IMR-90 (cell line): ENCODE results near the gene ZNF396. TPM values are rescaled to one million over a fixed set of nuclear protein-coding genes. Genes with fewer than 3 reads are reported as not detected.

ENCODE experiments used
- ATAC-seq: fragments of 200-7000 bp; cut with Tn5 transposase; 2 replicates; pipeline ENCODE4 v1.9.1; 2020; ENCODE audit warnings: low read depth, mild to moderate bottlenecking, moderate library complexity
- BruUV-seq: library from RNA; stranded (reverse); fragments of 400-500 nt; replicated peaks from 2 replicates; lab custom pipeline; 2021; lab: Mats Ljungman, UMichigan
- CTCF ChIA-PET: fragments of 300-600 bp; formaldehyde crosslinking; extraction: SDS; loops from one replicate; lab custom pipeline; 2021; ENCODE audit warnings: antibody characterized with exemption; lab: Yijun Ruan, JAX
- POLR2A ChIA-PET: fragments of 300-600 bp; sonication (Branson Sonifier 250); formaldehyde crosslinking; loops from one replicate; lab custom pipeline; 2022; ENCODE audit warnings: antibody characterized with exemption; ENCODE audit not compliant: unreplicated experiment; lab: Charles Lee
- DNase-seq: peaks from one replicate; pipeline ENCODE4 v3.0.0; 2013
- H2AFZ ChIP-seq: replicated peaks from 2 replicates; pipeline ENCODE3; 2013; ENCODE audit warnings: low read length, mild to moderate bottlenecking; ENCODE audit not compliant: poor library complexity
- H2AK5ac ChIP-seq: 2 replicates; pipeline ENCODE4 v1.6.1; 2013; ENCODE audit warnings: low read depth, low read length, inconsistent platforms
- H2AK9ac ChIP-seq: replicated peaks from 2 replicates; pipeline ENCODE3; 2013; ENCODE audit warnings: mild to moderate bottlenecking, low read depth, low read length, moderate library complexity; ENCODE audit not compliant: poor library complexity
- H2BK120ac ChIP-seq: 2 replicates; pipeline ENCODE4 v1.6.1; 2013; ENCODE audit warnings: low read depth, low read length, inconsistent platforms
- H2BK15ac ChIP-seq: 3 replicates; pipeline ENCODE4 v1.6.1; 2013; ENCODE audit warnings: low read depth, low read length, inconsistent platforms
- H2BK20ac ChIP-seq: 2 replicates; pipeline ENCODE4 v1.6.1; 2013; ENCODE audit warnings: low read depth, mild to moderate bottlenecking, inconsistent platforms, low read length, moderate library complexity
- H2BK5ac ChIP-seq: 2 replicates; pipeline ENCODE4 v1.6.1; 2013; ENCODE audit warnings: mild to moderate bottlenecking, low read depth, low read length, inconsistent platforms; ENCODE audit not compliant: poor library complexity, severe bottlenecking
- H3K14ac ChIP-seq: replicated peaks from 2 replicates; pipeline ENCODE4 v1.6.1; 2013; ENCODE audit warnings: low read depth, low read length, inconsistent platforms
- H3K18ac ChIP-seq: 2 replicates; pipeline ENCODE4 v1.6.1; 2013; ENCODE audit warnings: low read depth, low read length, control low read depth
- H3K23ac ChIP-seq: 2 replicates; pipeline ENCODE4 v1.6.1; 2013; ENCODE audit warnings: low read depth, low read length, inconsistent platforms
- H3K27ac ChIP-seq: 2 replicates; pipeline ENCODE4 v1.5.1; 2013; ENCODE audit warnings: mild to moderate bottlenecking, control low read depth, low read length; ENCODE audit not compliant: insufficient read depth
- H3K27me3 ChIP-seq: 2 replicates; pipeline ENCODE4 v1.6.1; 2013; ENCODE audit warnings: low read length; ENCODE audit not compliant: control insufficient read depth, insufficient read depth
- H3K36me3 ChIP-seq: 2 replicates; pipeline ENCODE4 v1.6.1; 2013; ENCODE audit warnings: low read length, mixed read lengths; ENCODE audit not compliant: control insufficient read depth, insufficient read depth
- H3K4ac ChIP-seq: 2 replicates; pipeline ENCODE4 v1.6.1; 2013; ENCODE audit warnings: low read depth, low read length, inconsistent platforms
- H3K4me1 ChIP-seq: 2 replicates; pipeline ENCODE4 v1.6.1; 2013; ENCODE audit warnings: low read length, mixed read lengths; ENCODE audit not compliant: control insufficient read depth, insufficient read depth
- H3K4me2 ChIP-seq: 2 replicates; pipeline ENCODE4 v1.6.1; 2013; ENCODE audit warnings: low read depth, mild to moderate bottlenecking, control low read depth, low read length, moderate library complexity
- H3K4me3 ChIP-seq: 2 replicates; pipeline ENCODE4 v1.5.1; 2013; ENCODE audit warnings: low read depth, mild to moderate bottlenecking, control low read depth, low read length, moderate library complexity; ENCODE audit not compliant: insufficient read depth
- H3K56ac ChIP-seq: 2 replicates; pipeline ENCODE4 v1.6.1; 2013; ENCODE audit warnings: low read length, inconsistent platforms; ENCODE audit not compliant: insufficient read depth; ENCODE audit errors: extremely low read depth
- H3K79me1 ChIP-seq, 2 experiments: 2 replicates each; pipeline ENCODE4 v1.6.1; 2013; ENCODE audit warnings: low read length in 2 of 2, inconsistent platforms in 1 of 2, low read depth in 1 of 2
- H3K9ac ChIP-seq: 2 replicates; pipeline ENCODE4 v1.6.1; 2013; ENCODE audit warnings: low read depth, low read length, control low read depth
- H3K9me1 ChIP-seq: 2 replicates; pipeline ENCODE4 v1.6.1; 2013; ENCODE audit warnings: low read length, inconsistent platforms; ENCODE audit not compliant: insufficient read depth
- H3K9me3 ChIP-seq: 2 replicates; pipeline ENCODE4 v1.6.1; 2013; ENCODE audit warnings: low read length; ENCODE audit not compliant: control insufficient read depth, insufficient read depth
- H4K20me1 ChIP-seq: 2 replicates; pipeline ENCODE4 v1.6.1; 2013; ENCODE audit warnings: low read length, inconsistent platforms; ENCODE audit not compliant: insufficient read depth
- H4K5ac ChIP-seq: 2 replicates; pipeline ENCODE4 v1.6.1; 2013; ENCODE audit warnings: mild to moderate bottlenecking, low read depth, low read length, control low read depth
- H4K8ac ChIP-seq, 2 experiments: 2 replicates each; pipeline ENCODE4 v1.6.1; 2013; ENCODE audit warnings: low read depth in 2 of 2, low read length in 2 of 2, control low read depth in 1 of 2, inconsistent platforms in 1 of 2
- H4K91ac ChIP-seq: 2 replicates; pipeline ENCODE4 v1.6.1; 2013; ENCODE audit warnings: low read depth, low read length, inconsistent platforms; ENCODE audit not compliant: insufficient read depth
- BHLHE40 ChIP-seq: fragments of 150-350 bp; IDR thresholded peaks from 2 replicates; pipeline ENCODE4 v1.6.1; 2016; ENCODE audit warnings: mild to moderate bottlenecking, low read depth, low read length
- CHD1 ChIP-seq: IDR thresholded peaks from 2 replicates; pipeline ENCODE4 v1.6.1; 2012; ENCODE audit warnings: low read depth, low read length, improper control_type of control experiment
- ELK1 ChIP-seq: fragments of 150-350 bp; IDR thresholded peaks from 2 replicates; pipeline ENCODE4 v1.6.1; 2016; ENCODE audit warnings: low read depth, mild to moderate bottlenecking, low read length, moderate library complexity, borderline replicate concordance
- FOS ChIP-seq: fragments of 150-350 bp; IDR thresholded peaks from 2 replicates; pipeline ENCODE4 v1.6.1; 2016; ENCODE audit warnings: low read depth, low read length
- NFE2L2 ChIP-seq: fragments of 150-350 bp; IDR thresholded peaks from 2 replicates; pipeline ENCODE4 v1.6.1; 2016; ENCODE audit warnings: low read depth, mild to moderate bottlenecking, low read length
- POLR2A ChIP-seq: IDR thresholded peaks from 2 replicates; pipeline ENCODE4 v1.6.1; 2012; ENCODE audit warnings: mild to moderate bottlenecking, low read depth, low read length
- RAD21 ChIP-seq: IDR thresholded peaks from 2 replicates; pipeline ENCODE4 v1.6.1; 2012; ENCODE audit warnings: low read length, improper control_type of control experiment
- RFX5 ChIP-seq: IDR thresholded peaks from 2 replicates; pipeline ENCODE4 v1.8.0; 2012; ENCODE audit warnings: low read depth, mild to moderate bottlenecking, low read length, moderate library complexity
- SMC3 ChIP-seq: fragments of 150-350 bp; IDR thresholded peaks from 2 replicates; pipeline ENCODE4 v1.6.1; 2016; ENCODE audit warnings: low read depth, mild to moderate bottlenecking, antibody characterized with exemption, low read length, moderate library complexity
- USF2 ChIP-seq: fragments of 150-350 bp; IDR thresholded peaks from 2 replicates; pipeline ENCODE4 v1.6.1; 2017; ENCODE audit warnings: mild to moderate bottlenecking, antibody characterized with exemption, low read length, low read depth
- WGBS, 2 experiments: methylation state at CpG; one replicate each; pipeline versions ENCODE4 v1.1.5 to v1.1.7; 2013; ENCODE audit warnings: missing lambda C conversion rate in 2 of 2; ENCODE audit not compliant: insufficient read length in 1 of 2; ENCODE audit errors: extremely low coverage in 2 of 2; 5-methylcytosine and 5-hydroxymethylcytosine counted together
- dilution Hi-C: fragments of 300-500 bp; cut with HindIII; formaldehyde crosslinking; loops from one replicate; pipeline ENCODE4 v1.14.3; 2018; ENCODE audit warnings: low sequenced_read_pairs; ENCODE audit not compliant: unreplicated experiment
- in situ Hi-C: fragments of 300-500 bp; cut with MboI; formaldehyde crosslinking; loops from 3 replicates; pipeline ENCODE4 v1.14.3; 2019; ENCODE audit warnings: low sequenced_read_pairs, inconsistent platforms, mixed read lengths
- intact Hi-C: fragments of 100-400 bp; cut with micrococcal nuclease; formaldehyde crosslinking; loops from 2 replicates; pipeline ENCODE4 v1.10.0; 2022
- polyA plus RNA-seq, 3 experiments: library from polyadenylated mRNA; depleted of rRNA; stranded (reverse); fragments of >200 nt; gene quantifications; 2 replicates each; pipeline ENCODE4 v1.2.3, GENCODE V29; 2012; ENCODE audit warnings: low replicate concordance in 1 of 3
- total RNA-seq: library from RNA; depleted of rRNA; stranded (reverse); fragments of >200 nt; gene quantifications from 2 replicates; pipeline ENCODE4 v1.2.3, GENCODE V29; 2012
- TF ChIP-seq, protein P1 (sequence below): conservative IDR thresholded peaks from 2 replicates; pipeline ENCODE4 v1.5.1; 2012; ENCODE audit warnings: mild to moderate bottlenecking, low read depth, low read length, improper control_type of control experiment

Gene ZNF396
- total and polyA plus RNA-seq, 2 of the 4 experiments (the other 2 are of a cell fraction): 0.26 to 0.54 TPM

- H3K27me3 ChIP-seq: peaks cover 2% of the 10 kb centered on the region
- no peak overlapping the region for H3K14ac ChIP-seq
- no peak overlapping the region for H4K91ac ChIP-seq
- H3K4me3 ChIP-seq: no peak overlapping the region
- no peak overlapping the region for H2AK5ac ChIP-seq
- DNase-seq: no peak
- H2BK15ac ChIP-seq: no peak overlapping the region
- no peak overlapping the region for H4K8ac ChIP-seq
- no peak overlapping the region for H2AK9ac ChIP-seq
- H3K27ac ChIP-seq: no peak overlapping the region
- WGBS, 2 experiments: 20% methylated on average over 1 of the region's 3 CpGs; no CpG with 5 or more reads in 1 of the 2 experiments
- no peaks in the 10 kb centered on the region for H3K4me1 ChIP-seq
- H3K4me2 ChIP-seq: no peak overlapping the region
- no peaks in the 10 kb centered on the region for H3K9me1 ChIP-seq
- TF ChIP-seq CHD1: no peak
- no peak for TF ChIP-seq FOS
- no peak for TF ChIP-seq SMC3
- TF ChIP-seq ELK1: no peak
- TF ChIP-seq RAD21: no peak
- TF ChIP-seq POLR2A: no peak
- TF ChIP-seq, protein P1, sequence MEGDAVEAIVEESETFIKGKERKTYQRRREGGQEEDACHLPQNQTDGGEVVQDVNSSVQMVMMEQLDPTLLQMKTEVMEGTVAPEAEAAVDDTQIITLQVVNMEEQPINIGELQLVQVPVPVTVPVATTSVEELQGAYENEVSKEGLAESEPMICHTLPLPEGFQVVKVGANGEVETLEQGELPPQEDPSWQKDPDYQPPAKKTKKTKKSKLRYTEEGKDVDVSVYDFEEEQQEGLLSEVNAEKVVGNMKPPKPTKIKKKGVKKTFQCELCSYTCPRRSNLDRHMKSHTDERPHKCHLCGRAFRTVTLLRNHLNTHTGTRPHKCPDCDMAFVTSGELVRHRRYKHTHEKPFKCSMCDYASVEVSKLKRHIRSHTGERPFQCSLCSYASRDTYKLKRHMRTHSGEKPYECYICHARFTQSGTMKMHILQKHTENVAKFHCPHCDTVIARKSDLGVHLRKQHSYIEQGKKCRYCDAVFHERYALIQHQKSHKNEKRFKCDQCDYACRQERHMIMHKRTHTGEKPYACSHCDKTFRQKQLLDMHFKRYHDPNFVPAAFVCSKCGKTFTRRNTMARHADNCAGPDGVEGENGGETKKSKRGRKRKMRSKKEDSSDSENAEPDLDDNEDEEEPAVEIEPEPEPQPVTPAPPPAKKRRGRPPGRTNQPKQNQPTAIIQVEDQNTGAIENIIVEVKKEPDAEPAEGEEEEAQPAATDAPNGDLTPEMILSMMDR: no peak
- no peak for TF ChIP-seq NFE2L2
- no peak for TF ChIP-seq USF2
- TF ChIP-seq RFX5: no peak
- TF ChIP-seq BHLHE40: no peak
- H2BK5ac ChIP-seq: no peak overlapping the region
- POLR2A ChIA-PET: no interaction called here
- no peak overlapping the region for H3K56ac ChIP-seq
- in situ Hi-C loops (no loop called here), dilution Hi-C loops (no loop called here), intact Hi-C loops (no loop called here)
- no peaks in the 10 kb centered on the region for H4K20me1 ChIP-seq
- H2BK20ac ChIP-seq: no peak overlapping the region
- no peak overlapping the region for H2AFZ ChIP-seq
- BruUV-seq: no TSS peak
- H2BK120ac ChIP-seq: no peak overlapping the region
- peaks cover 1% of the 10 kb centered on the region; the same call in 1 of the 2 replicates for H3K9me3 ChIP-seq
- H3K18ac ChIP-seq: no peak overlapping the region
- H4K5ac ChIP-seq: no peak overlapping the region
- CTCF ChIA-PET: no interaction called here
- no peaks in the 10 kb centered on the region for H3K36me3 ChIP-seq
- H3K9ac ChIP-seq: no peak overlapping the region
- no peak for ATAC-seq
- no peak overlapping the region for H3K4ac ChIP-seq
- H3K79me1 ChIP-seq: no peaks in the 10 kb centered on the region
- H3K23ac ChIP-seq: no peak overlapping the region
These were observed 45.1 kb upstream of the ZNF396 start for GRCh38 chr18:35422237-35422636.
